OCI-LY7 (cell line): Measurements from ENCODE around the gene TRAPPC6A. TPM values are rescaled to one million over a fixed set of nuclear protein-coding genes. Genes with fewer than 3 reads are reported as not detected.
"Not testable (repeated sequence)": the region's sequence is repeated elsewhere in the genome, so short reads cannot be mapped to it uniquely, and the experiment has no call there.

ENCODE experiments used
- BruUV-seq: library from RNA; stranded (reverse); fragments of 400-500 nt; replicated peaks from 2 replicates; lab custom pipeline; 2021; lab: Mats Ljungman, UMichigan
- CTCF ChIA-PET: fragments of 300-600 bp; sonication (Branson Sonifier 250); formaldehyde crosslinking; loops from one replicate; lab custom pipeline; 2022; ENCODE audit warnings: antibody characterized with exemption; ENCODE audit not compliant: unreplicated experiment; lab: Charles Lee
- POLR2A ChIA-PET: fragments of 300-600 bp; sonication (Branson Sonifier 250); formaldehyde crosslinking; loops from one replicate; lab custom pipeline; 2022; ENCODE audit warnings: antibody characterized with exemption; lab: Charles Lee
- DNase-seq: peaks from one replicate; pipeline ENCODE4 v3.0.0-alpha.2; 2015; ENCODE audit warnings: low spot score
- H2AFZ ChIP-seq: fragments of 200-600 bp; sonication (generic), shearing (Covaris generic); 2 replicates; pipeline ENCODE4 v1.6.1; 2014; ENCODE audit warnings: mild to moderate bottlenecking, antibody characterized with exemption, low read length, moderate library complexity
- H3K27ac ChIP-seq: fragments of 200-600 bp; sonication (generic); 2 replicates; pipeline ENCODE4 v1.5.1; 2014; ENCODE audit warnings: mixed run types, low read depth, mild to moderate bottlenecking, moderate library complexity, low read length, inconsistent platforms; ENCODE audit not compliant: poor library complexity, severe bottlenecking
- H3K36me3 ChIP-seq: fragments of 200-600 bp; sonication (generic); 2 replicates; pipeline ENCODE4 v1.6.1; 2014; ENCODE audit warnings: mild to moderate bottlenecking, antibody characterized with exemption, low read length, moderate library complexity, mixed read lengths; ENCODE audit not compliant: insufficient read depth
- H3K4me1 ChIP-seq: fragments of 200-600 bp; sonication (generic); 2 replicates; pipeline ENCODE4 v1.5.1; 2014; ENCODE audit warnings: mild to moderate bottlenecking, low read length; ENCODE audit not compliant: insufficient read depth, poor library complexity, severe bottlenecking
- H3K4me2 ChIP-seq: fragments of 200-600 bp; sonication (generic); 2 replicates; pipeline ENCODE4 v1.6.1; 2014; ENCODE audit warnings: mild to moderate bottlenecking, low read length
- H3K4me3 ChIP-seq: fragments of 200-600 bp; sonication (generic); 2 replicates; pipeline ENCODE4 v1.5.1; 2014; ENCODE audit warnings: mild to moderate bottlenecking, low read depth, low read length; ENCODE audit not compliant: poor library complexity, severe bottlenecking
- H3K79me2 ChIP-seq: fragments of 200-600 bp; sonication (generic); 2 replicates; pipeline ENCODE4 v1.6.1; 2016; ENCODE audit warnings: low read depth, mild to moderate bottlenecking, low read length, moderate library complexity, mixed read lengths; ENCODE audit not compliant: insufficient read depth
- H3K9me2 ChIP-seq: fragments of 200-600 bp; sonication (generic); 2 replicates; pipeline ENCODE4 v1.6.1; 2016; ENCODE audit warnings: mild to moderate bottlenecking, low read length, mixed read lengths; ENCODE audit not compliant: insufficient read depth
- H3K9me3 ChIP-seq: fragments of 200-600 bp; sonication (generic); 2 replicates; pipeline ENCODE4 v1.6.1; 2014; ENCODE audit warnings: mild to moderate bottlenecking, mixed run types, low read length, mixed read lengths
- H4K20me1 ChIP-seq: fragments of 200-600 bp; sonication (generic); 2 replicates; pipeline ENCODE4 v1.6.1; 2014; ENCODE audit warnings: mild to moderate bottlenecking, antibody characterized with exemption, low read length, moderate library complexity, mixed read lengths; ENCODE audit not compliant: insufficient read depth
- CTCF ChIP-seq: fragments of 200-600 bp; sonication (generic); conservative IDR thresholded peaks from 2 replicates; pipeline ENCODE4 v1.5.1; 2014; ENCODE audit warnings: mild to moderate bottlenecking, antibody characterized with exemption, low read length, moderate library complexity, mixed read lengths
- EZH2phosphoT487 ChIP-seq: fragments of 200-600 bp; sonication (generic); IDR thresholded peaks from 2 replicates; pipeline ENCODE4 v1.6.1; 2018; ENCODE audit warnings: low read depth, borderline replicate concordance, mild to moderate bottlenecking, mixed run types, antibody characterized with exemption, low read length, moderate library complexity, mixed read lengths
- intact Hi-C: fragments of 100-400 bp; cut with micrococcal nuclease; formaldehyde crosslinking; loops from one replicate; pipeline ENCODE4 v1.10.0; 2022; ENCODE audit not compliant: unreplicated experiment
- total RNA-seq, 2 experiments: library from RNA; depleted of rRNA in 1 of 2; stranded (reverse); fragments of >200 nt in 1 of 2; shearing (Covaris generic) in 1 of 2; gene quantifications; 2 replicates each; pipeline ENCODE4 v1.2.3, GENCODE V29; 2014 to 2022

Gene TRAPPC6A
- total RNA-seq, 2 experiments from 2014 or later = 55.6 to 70.9 TPM

- ChIA-PET POLR2A (no interaction called here), CTCF (no interaction called here)
- Histone ChIP-seq H3K4me3 (no peak overlapping the region), H3K4me1 (peaks cover 52% of the 10 kb centered on the region), H3K9me2 (no peaks in the 10 kb centered on the region), H2AFZ (no peak overlapping the region), H3K4me2 (no peak overlapping the region), H3K79me2 (peaks cover 35% of the 10 kb centered on the region; the same call in 1 of the 2 replicates), H3K27ac (no peak overlapping the region), H4K20me1 (peaks cover 12% of the 10 kb centered on the region; the same call in 1 of the 2 replicates), H3K9me3 (no peaks in the 10 kb centered on the region), H3K36me3 (peaks cover 8% of the 10 kb centered on the region)
- no peak for DNase-seq
- BruUV-seq = no TSS peak
- TF ChIP-seq EZH2phosphoT487 (no peak), CTCF (no peak)
- intact Hi-C loops = no loop called here
Observed at GRCh38 chr19:45122832-45123231, 55.2 kb downstream of the TRAPPC6A start.

DNA sequence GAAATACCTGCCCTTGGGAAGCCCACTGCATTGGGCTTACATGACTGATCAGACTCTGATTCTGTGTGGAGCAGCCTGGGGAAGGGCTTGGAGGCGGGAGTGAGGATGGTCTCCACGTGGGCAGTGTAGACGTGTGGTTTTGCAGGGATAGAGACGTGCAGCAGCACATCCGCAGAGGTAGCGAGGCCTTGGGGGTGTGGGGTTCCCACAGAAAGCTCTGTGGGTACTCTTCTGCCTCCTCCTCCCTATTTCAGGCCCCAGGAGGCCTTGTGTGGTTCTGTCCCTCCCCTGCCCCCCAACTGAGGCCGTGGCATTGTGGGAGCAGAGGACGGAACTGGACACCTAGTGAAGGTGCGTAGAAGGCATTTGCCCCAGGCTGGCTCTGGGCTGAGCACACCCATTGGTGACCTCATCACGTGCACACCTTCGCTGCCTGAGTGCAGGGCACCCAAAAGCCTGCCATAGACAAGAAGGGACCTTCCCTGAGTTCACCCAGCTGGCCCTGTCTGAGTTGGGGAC is 56.2 kb downstream of the TRAPPC6A start:
- H3K4me2 ChIP-seq = no peak overlapping the region
- ChIA-PET CTCF (no interaction called here), POLR2A (no interaction called here)
- H3K9me3 ChIP-seq = no peaks in the 10 kb centered on the region
- no peak overlapping the region for H3K27ac ChIP-seq
- H3K4me3 ChIP-seq = no peak overlapping the region
- peaks cover 12% of the 10 kb centered on the region; the same call in 1 of the 2 replicates for H4K20me1 ChIP-seq
- H3K9me2 ChIP-seq = no peaks in the 10 kb centered on the region
- H3K79me2 ChIP-seq = peaks cover 40% of the 10 kb centered on the region; the same call in 1 of the 2 replicates
- no peak for TF ChIP-seq CTCF
- TF ChIP-seq EZH2phosphoT487 = no peak
- BruUV-seq = no TSS peak
- intact Hi-C loops = no loop called here
- no peak overlapping the region for H2AFZ ChIP-seq
- peaks cover 8% of the 10 kb centered on the region for H3K36me3 ChIP-seq
- no peak for DNase-seq
- H3K4me1 ChIP-seq = peaks cover 56% of the 10 kb centered on the region

- BruUV-seq = no TSS peak
- TF ChIP-seq EZH2phosphoT487 (no peak), CTCF (no peak)
- intact Hi-C loops = no loop called here
- H2AFZ ChIP-seq = no peak overlapping the region
- peaks cover 12% of the 10 kb centered on the region; the same call in 1 of the 2 replicates for H4K20me1 ChIP-seq
- no peaks in the 10 kb centered on the region for H3K9me2 ChIP-seq
- H3K27ac ChIP-seq = peak overlapping the region; percentile 66
- ChIA-PET CTCF (no interaction called here), POLR2A (no interaction called here)
- H3K4me3 ChIP-seq = no peak overlapping the region
- peaks cover 46% of the 10 kb centered on the region for H3K4me1 ChIP-seq
- DNase-seq = no peak
- H3K79me2 ChIP-seq = peaks cover 35% of the 10 kb centered on the region; the same call in 1 of the 2 replicates
- peaks cover 5% of the 10 kb centered on the region for H3K36me3 ChIP-seq
- H3K4me2 ChIP-seq = peak overlapping the region; percentile 67
- no peaks in the 10 kb centered on the region for H3K9me3 ChIP-seq
Observed at GRCh38 chr19:45119582-45119981, 58.5 kb downstream of the TRAPPC6A start.

GRCh38 chr19:45118591-45119355 is 59.3 kb downstream of the TRAPPC6A start:
- CTCF ChIA-PET = not testable (repeated sequence)
- peaks cover 35% of the 10 kb centered on the region; the same call in 1 of the 2 replicates for H3K79me2 ChIP-seq

More at GRCh38 chr19:45118591-45119355, 59.3 kb downstream of the TRAPPC6A start:
- H3K9me2 ChIP-seq, H3K36me3 ChIP-seq, H4K20me1 ChIP-seq, BruUV-seq, H3K9me3 ChIP-seq, H2AFZ ChIP-seq: not testable (repeated sequence)
- H3K4me1 ChIP-seq = peaks cover 51% of the 10 kb centered on the region
- H3K27ac ChIP-seq = peak overlapping the region; percentile 66
- DNase-seq = peak; percentile 87
- peak overlapping the region; percentile 67 for H3K4me2 ChIP-seq
- POLR2A ChIA-PET = interaction anchor here (0.6 kb wide), 1 partner anchor 59 kb away, joined by 3 read pairs; no protein-coding TSS in a partner anchor
- peak overlapping the region; percentile 25 for H3K4me3 ChIP-seq
- intact Hi-C loops = loop anchor here (1.0 kb wide), 1 partner anchor 26 kb away; no protein-coding TSS in a partner anchor
